SU-DHL-6 (cell line): ENCODE results near the gene RAI1.

Experiments
- H2AFZ ChIP-seq: fragments of 200-600 bp; sonication (generic); 2 replicates; pipeline ENCODE4 v1.6.1; 2014; ENCODE audit warnings: low read depth, mild to moderate bottlenecking, moderate library complexity, mixed read lengths, antibody characterized with exemption, low read length; ENCODE audit not compliant: severe bottlenecking
- H3F3A ChIP-seq: fragments of 200-600 bp; shearing (Covaris generic); 2 replicates; pipeline ENCODE4 v1.6.0; 2016; ENCODE audit warnings: antibody characterized with exemption, mild to moderate bottlenecking; ENCODE audit not compliant: insufficient read depth
- H3K27ac ChIP-seq: fragments of 200-600 bp; sonication (generic); 2 replicates; pipeline ENCODE4 v1.5.1; 2016; ENCODE audit warnings: low read depth, mild to moderate bottlenecking, low read length, moderate library complexity, mixed read lengths
- H3K27me3 ChIP-seq: fragments of 200-600 bp; sonication (generic), shearing (Covaris generic); 2 replicates; pipeline ENCODE4 v1.6.0; 2014; ENCODE audit warnings: mild to moderate bottlenecking, low read length
- H3K36me3 ChIP-seq: fragments of 200-600 bp; sonication (generic); 2 replicates; pipeline ENCODE4 v1.6.1; 2014; ENCODE audit warnings: mild to moderate bottlenecking, low read length, mixed read lengths
- H3K4me2 ChIP-seq: fragments of 300-600, 200-600 bp; shearing (Covaris generic), sonication (generic); 2 replicates; pipeline ENCODE4 v1.6.0; 2014; ENCODE audit warnings: low read length, low read depth, mild to moderate bottlenecking; ENCODE audit not compliant: poor library complexity, severe bottlenecking
- H3K4me3 ChIP-seq: fragments of 200-600 bp; sonication (generic); 2 replicates; pipeline ENCODE4 v1.5.1; 2014; ENCODE audit warnings: antibody characterized with exemption, low read length, mild to moderate bottlenecking, mixed read lengths; ENCODE audit not compliant: insufficient read depth, poor library complexity, severe bottlenecking
- H3K79me2 ChIP-seq: fragments of 200-600 bp; sonication (generic); 2 replicates; pipeline ENCODE4 v1.6.1; 2014; ENCODE audit warnings: mild to moderate bottlenecking, low read length, moderate library complexity; ENCODE audit not compliant: insufficient read depth
- H3K9ac ChIP-seq: fragments of 200-600 bp; sonication (generic); 2 replicates; pipeline ENCODE4 v1.7.0; 2014; ENCODE audit warnings: mild to moderate bottlenecking, low read length
- H3K9me2 ChIP-seq: fragments of 200-600 bp; sonication (generic); replicated peaks from 2 replicates; pipeline ENCODE4 v1.6.1; 2014; ENCODE audit warnings: low read length; ENCODE audit not compliant: insufficient read depth
- H3K9me3 ChIP-seq: fragments of 200-600 bp; sonication (generic); 2 replicates; pipeline ENCODE4 v1.6.1; 2014; ENCODE audit warnings: low read length, mixed read lengths; ENCODE audit not compliant: insufficient read depth
- H4K20me1 ChIP-seq: fragments of 200-600 bp; sonication (generic); 2 replicates; pipeline ENCODE4 v1.6.1; 2014; ENCODE audit warnings: low read depth, mild to moderate bottlenecking, antibody characterized with exemption, low read length, moderate library complexity, mixed read lengths
- EZH2phosphoT487 ChIP-seq: fragments of 200-600 bp; sonication (generic), shearing (Covaris generic); conservative IDR thresholded peaks from 2 replicates; pipeline ENCODE4 v1.6.1; 2018; ENCODE audit warnings: mild to moderate bottlenecking, antibody characterized with exemption, low read length, moderate library complexity, mixed read lengths
- TF ChIP-seq, protein P1 (sequence below): fragments of 200-600 bp; sonication (generic); IDR thresholded peaks from one replicate; pipeline ENCODE4 v1.5.1; 2017; ENCODE audit warnings: antibody characterized with exemption, mild to moderate bottlenecking, low read length, moderate library complexity; ENCODE audit not compliant: insufficient read depth, poor library complexity, severe bottlenecking

RAI1 gene

DNA sequence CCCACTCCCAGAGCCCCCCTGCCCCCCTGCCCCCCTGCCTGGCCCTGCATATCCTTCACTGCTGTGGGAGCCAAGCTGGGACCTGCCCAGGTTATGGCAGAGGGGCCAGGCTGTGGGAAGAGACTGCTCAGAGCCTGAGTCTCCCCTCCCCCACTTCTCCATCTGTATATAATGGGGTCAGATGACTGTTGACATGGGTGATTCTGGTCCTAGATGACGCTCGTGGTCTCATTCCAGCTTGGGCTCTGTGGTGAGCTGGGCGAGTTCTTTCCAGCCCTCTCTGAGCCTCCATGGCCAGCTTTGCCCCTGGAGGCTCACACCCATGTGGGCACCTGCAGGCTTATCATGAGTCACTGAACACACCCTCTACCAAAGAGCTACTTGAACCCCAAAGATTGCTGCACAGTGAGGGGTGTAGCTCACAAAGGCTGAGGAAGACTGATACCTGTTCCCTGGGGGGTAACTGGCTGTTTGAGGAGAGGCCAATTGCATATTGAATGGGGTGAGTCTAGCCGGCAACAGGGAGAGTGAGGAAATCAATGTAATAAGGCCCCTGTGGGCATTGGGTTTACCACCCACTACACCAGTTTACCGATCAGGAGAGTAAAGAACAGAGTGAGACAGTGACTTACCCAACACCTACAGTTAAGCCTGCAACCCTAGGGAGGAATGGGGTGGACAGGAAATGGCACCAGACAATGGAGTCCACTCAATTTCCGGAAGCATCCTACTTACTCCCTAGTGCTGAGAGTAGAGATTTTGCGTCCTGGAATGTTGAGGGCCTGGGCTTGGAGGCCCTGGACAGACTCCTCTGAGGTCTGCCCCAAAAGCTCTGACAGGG lies 159.7 kb downstream of the RAI1 start:
- TF ChIP-seq, protein P1, sequence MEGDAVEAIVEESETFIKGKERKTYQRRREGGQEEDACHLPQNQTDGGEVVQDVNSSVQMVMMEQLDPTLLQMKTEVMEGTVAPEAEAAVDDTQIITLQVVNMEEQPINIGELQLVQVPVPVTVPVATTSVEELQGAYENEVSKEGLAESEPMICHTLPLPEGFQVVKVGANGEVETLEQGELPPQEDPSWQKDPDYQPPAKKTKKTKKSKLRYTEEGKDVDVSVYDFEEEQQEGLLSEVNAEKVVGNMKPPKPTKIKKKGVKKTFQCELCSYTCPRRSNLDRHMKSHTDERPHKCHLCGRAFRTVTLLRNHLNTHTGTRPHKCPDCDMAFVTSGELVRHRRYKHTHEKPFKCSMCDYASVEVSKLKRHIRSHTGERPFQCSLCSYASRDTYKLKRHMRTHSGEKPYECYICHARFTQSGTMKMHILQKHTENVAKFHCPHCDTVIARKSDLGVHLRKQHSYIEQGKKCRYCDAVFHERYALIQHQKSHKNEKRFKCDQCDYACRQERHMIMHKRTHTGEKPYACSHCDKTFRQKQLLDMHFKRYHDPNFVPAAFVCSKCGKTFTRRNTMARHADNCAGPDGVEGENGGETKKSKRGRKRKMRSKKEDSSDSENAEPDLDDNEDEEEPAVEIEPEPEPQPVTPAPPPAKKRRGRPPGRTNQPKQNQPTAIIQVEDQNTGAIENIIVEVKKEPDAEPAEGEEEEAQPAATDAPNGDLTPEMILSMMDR = no peak
- no peak for TF ChIP-seq EZH2phosphoT487
- Histone ChIP-seq H3K79me2 (peaks cover under 1% of the 10 kb centered on the region; the same call in 1 of the 2 replicates), H3K9me3 (no peaks in the 10 kb centered on the region), H3K4me3 (peak overlapping the region; percentile 67), H3K27ac (peak overlapping the region; percentile 77), H4K20me1 (no peaks in the 10 kb centered on the region), H3K36me3 (no peaks in the 10 kb centered on the region), H3F3A (0 out of 2 replicates have a peak, but pooled peaks cover 8% of the 10 kb centered on the region), H2AFZ (no peak overlapping the region), H3K4me2 (peak overlapping the region; percentile 72), H3K9ac (peak overlapping the region; percentile 88), H3K27me3 (no peaks in the 10 kb centered on the region), H3K9me2 (no peaks in the 10 kb centered on the region)

DNA sequence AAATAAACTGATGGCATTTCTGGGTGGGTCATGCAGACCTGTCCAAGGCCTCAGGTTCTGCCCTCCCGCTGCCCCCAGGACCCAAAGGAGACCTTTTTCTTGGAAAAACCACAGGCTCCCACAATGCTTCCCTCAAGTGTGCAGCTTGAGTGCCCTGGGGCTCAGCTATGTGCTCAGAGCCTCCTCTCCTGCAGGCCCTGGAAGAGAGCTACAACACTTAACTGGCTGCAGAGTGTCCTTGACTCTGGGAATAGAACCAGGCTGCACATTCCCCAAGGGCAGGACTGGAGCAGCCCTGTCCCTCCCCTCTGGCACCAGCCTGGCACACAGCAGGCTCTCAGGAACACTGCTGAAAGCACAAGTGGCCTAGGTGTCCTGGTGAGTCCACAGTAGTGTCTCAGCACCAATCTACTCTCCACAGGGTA lies 160.4 kb downstream of the RAI1 start:
- no peak overlapping the region for H3K4me2 ChIP-seq

DNA sequence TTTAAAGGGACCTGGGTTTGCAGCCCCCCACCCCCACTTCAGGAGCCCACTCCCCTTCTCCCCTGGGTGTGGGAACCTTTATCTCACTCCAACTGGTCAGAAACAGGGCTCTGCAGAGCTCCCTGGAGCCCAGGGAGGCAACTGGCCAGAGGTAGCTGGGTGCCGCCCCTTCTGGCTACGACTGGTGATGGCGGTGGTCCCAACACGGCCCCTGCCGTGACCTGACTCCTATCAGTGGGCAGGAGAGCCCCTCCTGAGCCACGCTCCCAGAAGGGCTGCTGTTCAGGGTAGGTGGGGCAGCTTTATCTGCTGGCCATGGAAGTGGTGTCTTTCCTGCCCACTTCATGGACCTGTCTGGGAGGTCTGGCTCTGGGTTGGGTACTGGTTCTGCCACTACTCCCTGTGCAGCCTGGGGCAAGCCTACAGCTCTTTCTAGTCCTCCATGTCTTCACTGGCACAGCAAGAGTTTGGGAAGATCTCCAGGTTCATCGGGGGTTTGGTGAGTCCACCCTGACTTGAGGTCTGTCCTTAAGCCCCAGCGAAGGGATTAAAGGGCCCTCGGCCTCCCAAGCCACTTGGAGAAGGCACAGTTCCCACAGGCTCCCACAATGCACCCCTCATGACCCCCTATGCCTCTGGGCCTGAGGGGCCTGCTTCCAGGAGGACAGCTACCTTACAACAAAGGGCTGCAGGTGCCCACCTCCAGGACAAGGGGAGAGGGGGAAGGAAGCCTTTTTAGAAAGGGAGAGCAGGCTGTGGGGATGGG lies 161.0 kb downstream of the RAI1 start:
- Histone ChIP-seq H3K27me3 (no peaks in the 10 kb centered on the region), H3K9ac (no peak overlapping the region), H3K27ac (no peak overlapping the region), H2AFZ (no peak overlapping the region), H3K4me3 (no peak overlapping the region), H3K9me3 (no peaks in the 10 kb centered on the region), H3K36me3 (no peaks in the 10 kb centered on the region), H3F3A (0 out of 2 replicates have a peak, but pooled peaks cover 8% of the 10 kb centered on the region), H4K20me1 (no peaks in the 10 kb centered on the region), H3K9me2 (no peaks in the 10 kb centered on the region), H3K79me2 (no peaks in the 10 kb centered on the region), H3K4me2 (no peak overlapping the region)
- no peak for TF ChIP-seq EZH2phosphoT487
- TF ChIP-seq, protein P1 = no peak

More for the DNA sequence above, 160.4 kb downstream of the RAI1 start:
- no peak for TF ChIP-seq EZH2phosphoT487
- TF ChIP-seq, protein P1 = no peak
- H3K9me2 ChIP-seq = no peaks in the 10 kb centered on the region
- no peaks in the 10 kb centered on the region for H4K20me1 ChIP-seq
- H3K27me3 ChIP-seq = no peaks in the 10 kb centered on the region
- no peak overlapping the region for H3K27ac ChIP-seq
- no peaks in the 10 kb centered on the region for H3K36me3 ChIP-seq
- 0 out of 2 replicates have a peak, but pooled peaks cover 8% of the 10 kb centered on the region for H3F3A ChIP-seq
- no peaks in the 10 kb centered on the region for H3K9me3 ChIP-seq
- no peak overlapping the region for H3K4me3 ChIP-seq
- H3K79me2 ChIP-seq = no peaks in the 10 kb centered on the region
- no peak overlapping the region for H2AFZ ChIP-seq
- no peak overlapping the region for H3K9ac ChIP-seq
